ENCODE results near the gene PTCH2.

PTCH2 gene

GRCh38 chr1:44867801-44868200 is 24.7 kb upstream of the PTCH2 start:
- no peak overlapping the region for H3K4me3 ChIP-seq (ENCODE audit: low read length)
- TF ChIP-seq CTCF (conservative IDR thresholded peaks at IDR 0.05; ENCODE audit: low read depth, low read length): no peak
- DNase-seq (ENCODE audit: low read depth): no peak

- DNase-seq (ENCODE audit: low read depth): peak; percentile 83
- H3K4me3 ChIP-seq (ENCODE audit: low read length): no peak overlapping the region
- no peak for TF ChIP-seq CTCF (conservative IDR thresholded peaks at IDR 0.05; ENCODE audit: low read depth, low read length)
Observed at GRCh38 chr1:44862829-44863401, 19.9 kb upstream of the PTCH2 start.

- TF ChIP-seq CTCF (conservative IDR thresholded peaks at IDR 0.05; ENCODE audit: low read depth, low read length): no peak
- no peak overlapping the region for H3K4me3 ChIP-seq (ENCODE audit: low read length)
- DNase-seq (ENCODE audit: low read depth): no peak
Observed at GRCh38 chr1:44860891-44861425, 17.9 kb upstream of the PTCH2 start.

- no peak for TF ChIP-seq CTCF (conservative IDR thresholded peaks at IDR 0.05; ENCODE audit: low read depth, low read length)
- no peak overlapping the region for H3K4me3 ChIP-seq (ENCODE audit: low read length)
- DNase-seq (ENCODE audit: low read depth): no peak
Observed at GRCh38 chr1:44860331-44860730, 17.3 kb upstream of the PTCH2 start.

- DNase-seq (ENCODE audit: low read depth): no peak
- no peak overlapping the region for H3K4me3 ChIP-seq (ENCODE audit: low read length)
- no peak for TF ChIP-seq CTCF (conservative IDR thresholded peaks at IDR 0.05; ENCODE audit: low read depth, low read length)
Observed at GRCh38 chr1:44857446-44857845, 14.4 kb upstream of the PTCH2 start.

GRCh38 chr1:44855742-44856141 is 12.7 kb upstream of the PTCH2 start:
- no peak for TF ChIP-seq CTCF (conservative IDR thresholded peaks at IDR 0.05; ENCODE audit: low read depth, low read length)
- H3K4me3 ChIP-seq (ENCODE audit: low read length): no peak overlapping the region
- no peak for DNase-seq (ENCODE audit: low read depth)

- DNase-seq (ENCODE audit: low read depth): no peak
- H3K4me3 ChIP-seq (ENCODE audit: low read length): no peak overlapping the region
- TF ChIP-seq CTCF (conservative IDR thresholded peaks at IDR 0.05; ENCODE audit: low read depth, low read length): no peak
Observed at GRCh38 chr1:44854970-44855369, 11.9 kb upstream of the PTCH2 start.

All from retinal pigment epithelial cell (primary cell).